Neural crest cell (in vitro differentiated cells): ENCODE data around the gene DMRT3. TPM values are rescaled to one million over a fixed set of nuclear protein-coding genes. Genes with fewer than 3 reads are reported as not detected.

Experiments
- DNase-seq: peaks from one replicate; pipeline ENCODE4 v3.0.0; 2021; ENCODE audit warnings: low read depth, mixed read lengths, low spot score
- H3K27ac Mint-ChIP-seq: one replicate; pipeline ENCODE4 v1.8.0; 2021; ENCODE audit warnings: mild to moderate bottlenecking, mixed read lengths; ENCODE audit not compliant: unreplicated experiment
- H3K27me3 Mint-ChIP-seq: 2 replicates; pipeline ENCODE4 v1.8.0; 2021; ENCODE audit warnings: low read depth, mild to moderate bottlenecking, mixed read lengths
- H3K36me3 Mint-ChIP-seq: 2 replicates; pipeline ENCODE4 v1.8.0; 2021; ENCODE audit warnings: low read depth, mild to moderate bottlenecking, mixed read lengths
- H3K4me1 Mint-ChIP-seq: 2 replicates; pipeline ENCODE4 v1.8.0; 2021; ENCODE audit warnings: mixed read lengths
- H3K4me3 Mint-ChIP-seq: one replicate; pipeline ENCODE4 v1.8.0; 2021; ENCODE audit warnings: mild to moderate bottlenecking, mixed read lengths
- H3K9me3 Mint-ChIP-seq: 2 replicates; pipeline ENCODE4 v1.8.0; 2021; ENCODE audit warnings: mixed read lengths
- total RNA-seq: library from RNA; stranded (reverse); gene quantifications from 2 replicates; pipeline ENCODE4 v1.2.1, GENCODE V29; 2021
- TF ChIP-seq, protein P1 (sequence below): fragments of 200-600 bp; sonication (generic); conservative IDR thresholded peaks from 2 replicates; pipeline ENCODE4 v1.5.0; 2021; ENCODE audit warnings: antibody characterized with exemption, mild to moderate bottlenecking

The DMRT3 gene
- total RNA-seq, 1 donor from 2014 or later: not detected

- Mint-ChIP-seq H3K36me3 (peaks cover 4% of the 10 kb centered on the region), H3K4me1 (no peaks in the 10 kb centered on the region), H3K9me3 (peaks cover 8% of the 10 kb centered on the region), H3K27me3 (peaks cover 61% of the 10 kb centered on the region), H3K27ac (no peak overlapping the region), H3K4me3 (no peak overlapping the region)
- TF ChIP-seq, protein P1, sequence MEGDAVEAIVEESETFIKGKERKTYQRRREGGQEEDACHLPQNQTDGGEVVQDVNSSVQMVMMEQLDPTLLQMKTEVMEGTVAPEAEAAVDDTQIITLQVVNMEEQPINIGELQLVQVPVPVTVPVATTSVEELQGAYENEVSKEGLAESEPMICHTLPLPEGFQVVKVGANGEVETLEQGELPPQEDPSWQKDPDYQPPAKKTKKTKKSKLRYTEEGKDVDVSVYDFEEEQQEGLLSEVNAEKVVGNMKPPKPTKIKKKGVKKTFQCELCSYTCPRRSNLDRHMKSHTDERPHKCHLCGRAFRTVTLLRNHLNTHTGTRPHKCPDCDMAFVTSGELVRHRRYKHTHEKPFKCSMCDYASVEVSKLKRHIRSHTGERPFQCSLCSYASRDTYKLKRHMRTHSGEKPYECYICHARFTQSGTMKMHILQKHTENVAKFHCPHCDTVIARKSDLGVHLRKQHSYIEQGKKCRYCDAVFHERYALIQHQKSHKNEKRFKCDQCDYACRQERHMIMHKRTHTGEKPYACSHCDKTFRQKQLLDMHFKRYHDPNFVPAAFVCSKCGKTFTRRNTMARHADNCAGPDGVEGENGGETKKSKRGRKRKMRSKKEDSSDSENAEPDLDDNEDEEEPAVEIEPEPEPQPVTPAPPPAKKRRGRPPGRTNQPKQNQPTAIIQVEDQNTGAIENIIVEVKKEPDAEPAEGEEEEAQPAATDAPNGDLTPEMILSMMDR: no peak
- no peak for DNase-seq
Observed at GRCh38 chr9:935348-935965, 41.0 kb upstream of the DMRT3 start.

DNA sequence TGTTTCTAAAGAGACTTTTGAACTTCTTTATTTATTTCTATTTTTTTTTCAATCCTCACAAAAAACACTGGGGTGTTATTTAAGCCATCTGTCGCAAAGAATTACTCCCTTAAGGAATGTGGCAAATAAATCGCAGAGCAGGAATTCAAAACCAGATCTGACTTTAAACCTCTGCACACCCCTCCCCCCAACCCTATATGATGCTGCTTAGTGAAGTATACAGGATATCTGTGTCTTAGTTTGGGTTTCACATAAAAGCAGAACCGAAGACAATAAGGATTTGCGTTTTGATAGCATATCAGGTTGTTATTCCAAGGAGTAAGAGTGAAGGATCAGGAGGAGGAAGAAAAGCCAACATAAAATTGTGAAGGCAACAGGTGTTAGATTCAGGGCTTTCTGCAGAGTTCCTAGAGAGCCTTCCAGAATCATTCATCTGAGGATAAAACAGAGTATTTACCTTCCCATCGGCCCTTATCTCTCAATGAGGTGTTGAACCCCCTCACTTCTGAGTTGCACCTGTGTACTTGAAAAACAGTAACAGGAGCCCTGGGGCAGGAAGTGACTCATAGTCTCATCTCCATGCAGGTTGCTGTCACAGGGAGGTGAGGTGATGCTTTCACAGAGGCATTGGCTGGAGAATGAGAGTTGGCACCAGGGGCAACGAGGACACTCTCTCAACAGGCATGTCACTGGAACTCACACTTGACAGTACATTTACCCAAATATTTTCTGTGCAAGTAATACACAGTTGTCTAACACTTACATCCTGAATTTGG is 33.5 kb upstream of the DMRT3 start:
- TF ChIP-seq, protein P1: no peak
- peaks cover 8% of the 10 kb centered on the region for H3K9me3 Mint-ChIP-seq
- no peaks in the 10 kb centered on the region for H3K4me1 Mint-ChIP-seq
- no peak for DNase-seq
- peaks cover 4% of the 10 kb centered on the region for H3K36me3 Mint-ChIP-seq
- H3K4me3 Mint-ChIP-seq: no peak overlapping the region
- H3K27ac Mint-ChIP-seq: no peak overlapping the region
- H3K27me3 Mint-ChIP-seq: peaks cover 52% of the 10 kb centered on the region

- no peak for DNase-seq
- TF ChIP-seq, protein P1: no peak
- Mint-ChIP-seq H3K27me3 (peaks cover 45% of the 10 kb centered on the region), H3K4me1 (no peaks in the 10 kb centered on the region), H3K9me3 (no peaks in the 10 kb centered on the region), H3K4me3 (no peak overlapping the region), H3K27ac (no peak overlapping the region), H3K36me3 (no peaks in the 10 kb centered on the region)
Observed at GRCh38 chr9:947985-948384, 28.5 kb upstream of the DMRT3 start.

GRCh38 chr9:948497-948896 is 28.0 kb upstream of the DMRT3 start:
- Mint-ChIP-seq H3K4me3 (no peak overlapping the region), H3K27me3 (peaks cover 40% of the 10 kb centered on the region), H3K27ac (no peak overlapping the region), H3K36me3 (no peaks in the 10 kb centered on the region), H3K4me1 (no peaks in the 10 kb centered on the region), H3K9me3 (no peaks in the 10 kb centered on the region)
- DNase-seq: no peak
- TF ChIP-seq, protein P1: no peak

GRCh38 chr9:950139-950538 is 26.3 kb upstream of the DMRT3 start:
- DNase-seq: no peak
- Mint-ChIP-seq H3K36me3 (no peaks in the 10 kb centered on the region), H3K4me3 (no peak overlapping the region), H3K27ac (no peak overlapping the region), H3K27me3 (peaks cover 27% of the 10 kb centered on the region), H3K9me3 (no peaks in the 10 kb centered on the region), H3K4me1 (no peaks in the 10 kb centered on the region)
- TF ChIP-seq, protein P1: no peak
